CD4-positive, alpha-beta T cell treated with Interleukin-17A for 4 hours (primary cell): ENCODE measurements around the gene RGS6.
A peak's percentile ranks its signal among the peaks of the same experiment; 100 is the strongest.
"Not testable (repeated sequence)": the region's sequence is repeated elsewhere in the genome, so short reads cannot be mapped to it uniquely, and the experiment has no call there.

Experiments
- DNase-seq: peaks from one replicate; pipeline ENCODE4 v3.0.0-alpha.2; 2020; ENCODE audit warnings: mixed read lengths

The RGS6 gene

DNA sequence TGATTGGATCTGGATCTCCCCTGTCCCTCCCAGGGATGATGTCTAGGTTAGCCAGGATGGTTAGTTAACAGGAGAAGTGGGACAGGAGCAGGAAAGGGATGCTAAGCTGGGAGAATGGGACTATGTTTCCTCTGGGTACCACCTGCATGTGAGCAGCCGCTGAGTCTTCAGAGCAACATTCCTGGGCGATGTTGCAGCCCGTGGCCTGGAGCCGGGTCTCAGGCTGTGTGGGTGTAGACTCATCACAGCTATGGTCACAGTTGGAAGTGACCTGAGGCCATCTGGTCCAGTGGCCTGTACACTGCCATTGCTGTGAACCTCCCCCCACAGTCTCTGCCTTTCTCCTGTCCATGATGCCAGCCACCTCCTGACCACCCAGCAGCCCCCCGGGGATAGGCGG, 539.1 kb downstream of the RGS6 start:
- DNase-seq = no peak

DNA sequence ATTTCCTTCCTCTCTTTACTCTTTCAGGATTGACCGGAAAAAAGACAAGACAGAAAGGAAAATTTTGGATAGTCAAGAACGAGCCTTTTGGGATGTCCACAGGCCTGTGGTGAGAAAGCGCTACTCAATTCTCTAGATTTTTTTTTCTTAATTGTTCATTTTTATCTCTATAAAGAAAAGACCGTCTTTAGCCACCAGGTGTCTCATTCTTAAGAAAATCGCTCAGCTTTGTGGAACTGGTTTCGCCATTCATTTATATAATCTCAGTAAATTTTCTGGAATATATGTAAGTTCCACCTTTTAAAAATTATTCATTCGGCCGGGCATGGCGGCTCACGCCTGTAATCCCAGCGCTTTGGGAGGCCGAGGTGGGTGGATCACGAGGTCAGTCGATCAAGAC, 540.6 kb downstream of the RGS6 start:
- no peak for DNase-seq

GRCh38 chr14:72476657-72477499, 544.6 kb downstream of the RGS6 start:
- DNase-seq = peak; percentile 58

- DNase-seq = not testable (repeated sequence)
These were observed 545.3 kb downstream of the RGS6 start for GRCh38 chr14:72477578-72477977.

DNA sequence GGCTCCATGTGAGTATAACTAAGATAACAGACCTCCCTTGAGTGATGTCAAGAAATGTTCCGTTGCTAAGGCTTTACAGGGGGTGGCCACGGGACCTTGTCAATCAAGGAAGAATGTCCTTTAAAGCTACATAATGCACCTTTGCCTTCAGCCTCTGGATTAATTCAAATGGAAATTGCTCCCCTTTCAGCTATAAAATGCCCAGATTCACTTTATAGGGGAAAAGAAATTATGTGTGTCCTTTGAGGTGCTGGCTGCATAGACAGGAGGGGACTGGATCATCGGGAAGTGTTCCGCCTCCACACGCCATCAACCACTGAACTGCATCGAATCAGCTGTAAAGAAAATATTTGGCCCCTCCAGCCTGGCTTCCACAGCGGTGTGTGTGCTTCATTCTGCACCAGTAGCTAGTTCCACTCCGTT, 546.3 kb downstream of the RGS6 start:
- DNase-seq = no peak

DNA sequence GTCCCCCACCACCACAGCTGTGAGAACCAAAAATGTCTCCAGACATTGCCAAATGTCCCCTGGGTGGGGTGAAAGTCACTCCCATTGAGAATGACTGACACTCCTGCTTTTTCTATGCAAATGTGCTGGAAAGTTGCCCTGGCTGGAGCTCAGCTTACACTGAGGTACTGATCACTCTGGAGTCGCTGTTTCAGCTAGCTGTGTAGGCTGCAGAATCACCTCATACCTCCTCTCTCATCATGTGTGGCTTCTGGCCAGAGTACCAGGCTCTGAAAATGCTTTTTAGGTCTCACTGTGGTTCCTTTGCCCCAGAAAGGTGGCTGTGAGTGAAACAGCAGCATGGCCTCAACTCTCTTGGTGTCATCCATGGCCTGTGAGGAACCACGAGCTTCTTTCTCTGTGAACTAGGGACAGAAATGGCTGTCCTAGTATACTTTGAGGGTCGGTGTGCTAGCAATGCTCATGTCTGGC, 547.3 kb downstream of the RGS6 start:
- DNase-seq = no peak

DNA sequence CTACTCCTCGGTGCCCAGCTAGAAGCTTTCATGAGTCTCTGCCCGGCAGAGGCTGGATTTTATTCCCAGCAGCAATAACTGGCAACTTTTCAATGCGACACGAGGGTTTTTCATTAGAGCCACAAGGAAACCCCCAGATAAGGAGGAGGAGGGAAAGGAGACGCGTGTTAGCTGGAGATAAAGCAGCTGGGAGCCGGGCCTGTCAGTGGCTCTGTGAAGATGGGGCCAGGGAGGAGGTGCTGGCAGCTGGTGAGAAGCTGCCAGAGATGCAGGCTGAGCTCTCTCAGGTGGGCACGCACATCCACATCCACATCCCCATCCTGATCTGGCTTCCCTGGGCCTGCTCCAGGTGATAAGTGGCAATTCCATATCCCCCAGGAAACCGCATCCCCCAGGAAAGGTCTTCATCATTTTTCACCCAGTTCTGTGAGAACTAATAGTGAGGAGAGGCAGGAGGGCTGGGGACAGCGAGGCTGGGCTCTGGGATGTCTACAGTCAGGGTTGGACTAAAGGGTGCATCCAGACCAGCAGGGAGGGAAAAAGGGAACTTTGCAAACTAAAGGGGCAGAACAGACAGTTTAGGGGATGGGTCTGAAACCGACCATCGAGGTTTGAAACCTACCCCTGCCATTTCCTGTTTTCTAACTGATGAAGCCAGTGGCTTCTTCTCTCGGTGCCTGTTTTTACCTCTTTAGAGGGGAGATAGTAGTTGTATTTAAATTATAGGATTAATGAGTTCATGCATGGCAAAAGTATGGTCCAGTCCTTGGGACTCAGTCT, 548.4 kb downstream of the RGS6 start:
- no peak for DNase-seq

DNA sequence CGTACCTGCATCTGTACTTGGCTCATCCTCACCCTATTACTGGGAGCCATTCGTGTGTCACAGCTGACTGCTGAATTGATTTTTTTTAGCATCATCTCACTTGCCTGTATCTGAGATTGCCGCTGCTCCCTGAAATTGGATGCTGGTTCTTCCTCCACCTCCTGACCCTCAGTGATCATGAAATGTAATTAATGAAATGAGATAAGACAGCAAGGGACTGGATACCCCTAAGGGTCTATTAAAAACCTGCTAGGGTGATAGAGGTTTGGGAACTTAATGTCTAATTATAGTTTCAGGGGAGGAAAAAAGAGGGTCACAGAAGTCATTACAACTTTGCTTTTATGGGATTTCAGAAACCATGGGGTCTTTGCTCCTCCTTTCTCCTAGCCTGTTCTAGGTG, 551.1 kb downstream of the RGS6 start:
- no peak for DNase-seq

DNA sequence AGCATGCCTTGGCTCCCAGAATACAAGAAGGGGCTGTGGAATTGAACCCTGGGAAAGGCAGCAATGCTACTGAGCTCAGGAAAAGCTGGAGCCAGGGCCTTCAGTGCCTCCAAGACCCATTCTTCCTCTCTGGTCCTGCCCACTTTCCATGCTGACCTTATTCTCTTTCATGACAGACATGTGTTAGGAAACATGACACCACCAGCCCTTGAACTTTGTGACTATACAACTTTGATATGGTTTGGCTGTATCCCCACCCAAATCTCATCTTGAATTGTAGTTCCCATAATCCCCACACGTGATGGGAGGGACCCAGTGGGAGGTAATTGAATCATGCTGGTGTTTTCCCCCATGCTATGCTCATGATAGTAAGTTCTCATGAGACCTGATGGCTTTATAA, 553.5 kb downstream of the RGS6 start:
- no peak for DNase-seq

- no peak for DNase-seq
These were observed 556.3 kb downstream of the RGS6 start for GRCh38 chr14:72488514-72488913.

DNA sequence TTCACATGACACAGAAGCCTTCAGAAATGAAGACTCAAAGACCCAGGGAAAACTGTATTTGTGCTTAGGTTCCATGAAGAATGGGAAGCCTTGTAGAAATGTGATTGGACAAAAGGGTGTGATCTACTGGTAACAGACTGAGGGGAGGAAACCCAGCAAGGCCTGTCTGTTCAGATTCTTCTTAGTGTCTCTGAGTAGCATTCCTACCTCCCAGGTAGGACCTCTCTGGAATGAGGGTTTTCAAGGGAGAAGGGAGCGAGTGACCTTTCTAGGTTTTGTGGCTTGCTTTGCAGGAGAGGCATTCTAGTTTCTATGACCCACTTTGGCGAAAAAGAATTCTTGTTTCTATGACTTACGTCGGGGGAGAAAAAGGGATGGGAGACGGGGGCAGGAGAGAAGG, 560.0 kb downstream of the RGS6 start:
- no peak for DNase-seq

GRCh38 chr14:72495668-72496067, 563.4 kb downstream of the RGS6 start:
- DNase-seq = no peak

DNA sequence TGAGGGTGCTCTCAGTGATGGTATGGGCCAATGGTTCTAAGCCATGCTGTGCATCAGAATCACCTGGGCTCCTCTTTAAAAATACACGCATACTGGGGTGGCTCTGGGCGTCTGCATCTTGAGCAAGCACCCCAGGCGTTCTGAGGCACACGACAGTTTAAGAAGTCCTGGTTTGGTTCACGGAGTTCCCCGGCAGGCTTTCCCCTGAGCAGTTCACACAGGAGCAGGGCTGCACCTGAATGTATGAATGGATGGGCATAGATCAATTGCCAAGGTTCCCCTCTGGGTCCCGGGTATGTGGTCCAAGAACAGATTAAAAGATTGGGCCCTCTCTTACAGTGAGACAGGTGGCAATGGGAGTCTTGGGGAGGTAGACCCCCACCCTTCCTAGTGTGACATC, 566.4 kb downstream of the RGS6 start:
- no peak for DNase-seq

DNA sequence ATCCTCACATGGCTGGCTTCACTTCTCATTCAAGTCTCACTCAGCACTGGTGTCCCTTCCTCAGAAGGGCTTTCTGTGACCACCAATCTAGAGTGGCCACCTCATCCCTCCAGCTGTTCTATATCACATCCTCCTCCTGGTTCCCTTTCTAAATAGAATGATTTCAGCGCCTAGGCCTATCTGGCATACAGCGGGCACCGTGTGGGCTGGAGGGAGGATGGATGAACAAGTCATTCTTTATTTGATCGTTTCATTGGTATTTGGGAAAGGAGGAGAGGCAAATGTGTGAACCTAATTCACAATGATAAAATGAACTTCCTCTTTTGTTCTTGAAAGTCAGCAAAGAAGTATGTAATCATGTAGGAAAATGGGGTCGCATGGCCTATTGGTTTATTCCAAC, 567.5 kb downstream of the RGS6 start:
- no peak for DNase-seq

GRCh38 chr14:72500234-72500838, 568.1 kb downstream of the RGS6 start:
- no peak for DNase-seq

- DNase-seq = no peak
These were observed 569.2 kb downstream of the RGS6 start for GRCh38 chr14:72501439-72501838.

- no peak for DNase-seq
These were observed 571.0 kb downstream of the RGS6 start for GRCh38 chr14:72503271-72503670.

GRCh38 chr14:72503696-72504368, 571.6 kb downstream of the RGS6 start:
- no peak for DNase-seq

- DNase-seq = no peak
These were observed 578.3 kb downstream of the RGS6 start for GRCh38 chr14:72510566-72510965.

DNA sequence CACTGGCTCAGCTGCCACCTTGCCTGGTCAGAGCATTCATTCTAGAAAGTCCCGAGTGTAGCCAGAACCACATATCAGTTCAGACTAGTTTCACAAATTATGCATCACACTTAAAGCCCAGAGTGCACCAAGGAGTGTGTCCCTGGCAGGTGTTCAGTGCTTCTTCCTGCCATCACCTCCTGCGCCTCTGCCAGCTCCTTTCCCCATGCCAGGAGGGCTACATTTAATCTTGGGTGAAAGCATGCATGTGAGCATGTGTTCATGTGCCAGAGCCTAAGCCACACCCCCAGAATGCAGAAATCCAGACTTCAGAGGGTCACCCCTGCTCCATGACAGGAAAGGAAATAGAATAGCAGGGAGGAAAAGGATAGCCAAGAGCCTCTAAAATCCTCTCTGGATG, 580.1 kb downstream of the RGS6 start:
- no peak for DNase-seq

GRCh38 chr14:72512925-72513324, 580.7 kb downstream of the RGS6 start:
- DNase-seq = no peak

- no peak for DNase-seq
These were observed 581.1 kb downstream of the RGS6 start for GRCh38 chr14:72513346-72513745.
